Thyroid gland (tissue), 4 donors: ENCODE data around the gene MALL. TPM values are rescaled to one million over a fixed set of nuclear protein-coding genes. Genes with fewer than 3 reads are reported as not detected.
"Not testable (repeated sequence)": the region's sequence is repeated elsewhere in the genome, so short reads cannot be mapped to it uniquely, and the experiment has no call there.

ENCODE experiments used
- DNase-seq, 2 donors: peaks; one replicate each; pipeline ENCODE4 v3.0.0-alpha.2; 2019
- H3K27ac ChIP-seq, 3 donors: fragments of 200-600 bp; sonication (generic); 1 replicate in 2 of 3; 2 replicates in 1 of 3; pipeline ENCODE4 v1.5.1; 2016 to 2019; ENCODE audit warnings: mild to moderate bottlenecking in 1 of 3, moderate library complexity in 1 of 3
- H3K27me3 ChIP-seq: fragments of 200-600 bp; sonication (generic); one replicate; pipeline ENCODE4 v1.5.1; 2019
- H3K36me3 ChIP-seq, 2 donors: fragments of 200-600 bp; sonication (generic); one replicate each; pipeline ENCODE4 v1.5.1; 2016 to 2019
- H3K4me1 ChIP-seq, 2 donors: fragments of 200-600 bp; sonication (generic); one replicate each; pipeline ENCODE4 v1.5.1; 2017 to 2019
- H3K4me3 ChIP-seq, 3 donors: fragments of 200-600 bp; sonication (generic); replicated peaks in 1 of 3; 1 replicate in 2 of 3; 2 replicates in 1 of 3; pipeline ENCODE4 v1.5.1; 2016; ENCODE audit warnings: mild to moderate bottlenecking in 1 of 3
- H3K9me3 ChIP-seq: fragments of 200-600 bp; sonication (generic); one replicate; pipeline ENCODE4 v1.5.1; 2017
- WGBS, 2 donors: methylation state at CpG; one replicate each; pipeline ENCODE4 v1.1.5; 2017; 5-methylcytosine and 5-hydroxymethylcytosine counted together
- intact Hi-C: fragments of 100-400 bp; cut with DNase I; formaldehyde crosslinking; loops from one replicate; pipeline ENCODE4 v1.15.1; 2023
- microRNA-seq: library from miRNA; unstranded; fragments of <30 nt; microRNA quantifications from one replicate; pipeline ENCODE4, GENCODE V29; 2016
- small RNA-seq: library from RNA; depleted of rRNA; stranded (forward); fragments of <200 nt; gene quantifications from one replicate; pipeline ENCODE3, GENCODE V24; 2016
- total RNA-seq, 4 donors: library from RNA; depleted of rRNA; stranded (reverse); fragments of >200 nt; gene quantifications; one replicate each; pipeline ENCODE4 v1.2.3, GENCODE V29; 2016

The MALL gene
- total RNA-seq, 4 donors from 2014 or later, result 13.3 to 54.4 (median 25.0) TPM

DNA sequence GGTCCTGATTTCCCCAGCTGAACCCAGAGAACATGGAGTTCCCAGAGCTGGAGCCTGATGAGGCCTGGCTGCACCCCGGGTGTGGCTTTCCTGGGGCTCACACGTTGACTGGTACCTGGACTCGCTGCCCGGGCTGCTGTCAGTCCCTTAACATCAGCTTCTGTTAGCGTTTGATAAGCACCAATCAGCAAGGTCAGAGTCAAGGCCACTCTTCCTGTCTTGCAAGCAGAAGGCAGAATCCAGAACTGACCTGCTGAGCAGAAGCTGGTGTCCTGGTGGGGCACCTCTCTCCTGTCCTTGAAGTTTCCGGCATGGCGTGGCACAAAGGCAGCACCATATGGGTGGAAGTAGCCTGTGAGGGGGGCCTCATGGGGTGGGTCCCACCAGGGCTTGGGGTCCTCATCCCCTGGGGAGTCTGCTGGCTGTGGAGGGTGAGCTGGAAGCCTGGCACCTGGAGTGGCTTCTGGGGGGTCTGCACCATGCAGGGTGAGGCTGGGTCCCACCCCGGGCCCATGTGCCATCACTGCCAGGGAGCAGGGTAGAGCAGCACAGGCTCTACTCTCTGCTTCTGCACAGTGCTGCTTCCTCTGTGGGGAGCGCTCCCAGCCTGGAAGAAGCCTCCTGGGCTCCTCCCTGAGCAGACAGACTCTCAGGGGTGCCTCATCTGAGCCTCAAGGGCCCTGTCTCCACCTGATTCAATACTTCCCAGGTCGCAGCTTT is 73.5 kb downstream of the MALL start:
- intact Hi-C loops, DNase-seq, H3K4me3 ChIP-seq, H3K27me3 ChIP-seq, H3K36me3 ChIP-seq, H3K27ac ChIP-seq, H3K4me1 ChIP-seq, H3K9me3 ChIP-seq: not testable (repeated sequence)
- no CpG with 5 or more reads among the region's 10 CpGs for WGBS, 2 donors

GRCh38 chr2:110037336-110037735 is 78.3 kb downstream of the MALL start:
- H3K4me3 ChIP-seq, H3K36me3 ChIP-seq, intact Hi-C loops, DNase-seq, H3K4me1 ChIP-seq, H3K27me3 ChIP-seq, H3K9me3 ChIP-seq, H3K27ac ChIP-seq: not testable (repeated sequence)
- WGBS, 2 donors, result no CpG with 5 or more reads among the region's 9 CpGs

DNA sequence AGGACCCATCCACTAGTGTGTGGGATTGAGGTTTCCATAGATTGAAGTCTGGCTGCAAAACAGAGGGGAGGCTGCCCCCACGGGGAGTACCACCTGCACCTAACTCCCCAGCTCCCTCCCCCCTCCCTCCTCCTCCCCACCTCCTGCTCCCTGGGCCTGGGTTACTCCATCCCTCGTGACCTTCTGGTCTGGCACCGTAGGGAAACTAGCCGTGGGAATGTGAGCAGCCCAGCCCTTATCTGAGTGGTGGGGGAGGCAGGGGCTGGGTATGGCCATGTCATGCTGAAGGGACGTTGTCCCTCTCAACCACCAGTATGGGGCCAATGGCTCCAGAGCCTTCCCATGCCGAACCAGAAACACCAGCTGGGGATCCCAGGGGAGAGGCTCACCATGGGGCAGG is 80.2 kb downstream of the MALL start:
- WGBS, 2 donors, result no CpG with 5 or more reads among the region's 6 CpGs
- not testable (repeated sequence) for H3K4me3 ChIP-seq, H3K27ac ChIP-seq

GRCh38 chr2:110034935-110035334 is 80.7 kb downstream of the MALL start:
- H3K36me3 ChIP-seq, H3K27me3 ChIP-seq, DNase-seq, H3K9me3 ChIP-seq, intact Hi-C loops, H3K4me1 ChIP-seq, H3K4me3 ChIP-seq, H3K27ac ChIP-seq: not testable (repeated sequence)
- WGBS, 2 donors, result no CpG with 5 or more reads among the region's 10 CpGs

More for the DNA sequence above, 80.2 kb downstream of the MALL start:
- H3K36me3 ChIP-seq, H3K9me3 ChIP-seq, H3K27me3 ChIP-seq, intact Hi-C loops, H3K4me1 ChIP-seq, DNase-seq: not testable (repeated sequence)

Small RNAs within 50 kb of the gene (microRNA-seq; reads per million reads assigned to microRNA genes)
- gene MIR4267, result not detected
- gene MIR4436B1, result not detected

Small RNAs within 50 kb of the gene (small RNA-seq; reads per million reads assigned to genes)
- not detected for gene MIR4267
- not detected for gene MIR4436B1

Other genes starting within 250 kb of the MALL start
- gene LIMS3, start 217.1 kb downstream of the MALL start, total RNA-seq, result 1 to 10 TPM; 2.4 to 9.6 (median 5.4) TPM
- 10 to 100 TPM; 11.0 to 23.3 (median 12.8) TPM for gene NPHP1, start 89.2 kb upstream of the MALL start, total RNA-seq
- gene MTLN, start 96.7 kb upstream of the MALL start, total RNA-seq, result 100 to 1,000 TPM in 2 of 4 donors, 10 to 100 TPM in 2; 66.4 to 122 (median 94.8) TPM